Activated CD8-positive, alpha-beta T cell treated with anti-CD3 and anti-CD28 coated beads, Interleukin-2, amount 10 ng/mL, durations not matched to agents 7 days and 5 days (primary cell): ENCODE measurements around the gene GTF2A1L. TPM values are rescaled to one million over a fixed set of nuclear protein-coding genes. Genes with fewer than 3 reads are reported as not detected.

Experiments used
- ATAC-seq: fragments of 150-1000 bp; cut with Tn5 transposase; one replicate; pipeline ENCODE4 v1.10.0; 2021; ENCODE audit warnings: moderate library complexity
- CTCF ChIA-PET: fragments of 350-600 bp; sonication (Branson Sonifier 250); formaldehyde crosslinking; loops from one replicate; lab custom pipeline; 2021; ENCODE audit warnings: antibody characterized with exemption; lab: Charles Lee
- POLR2A ChIA-PET: fragments of 350-600 bp; sonication (Branson Sonifier 250); formaldehyde crosslinking; loops from one replicate; lab custom pipeline; 2021; ENCODE audit warnings: antibody characterized with exemption; lab: Charles Lee
- DNase-seq: peaks from one replicate; pipeline ENCODE4 v3.0.0-alpha.2; 2020
- H3K27ac Mint-ChIP-seq: one replicate; pipeline ENCODE4 v1.8.0; 2021; ENCODE audit warnings: mild to moderate bottlenecking, mixed read lengths
- H3K27me3 Mint-ChIP-seq: one replicate; pipeline ENCODE4 v1.8.0; 2021; ENCODE audit warnings: low read depth, mixed read lengths
- H3K36me3 Mint-ChIP-seq: one replicate; pipeline ENCODE4 v1.8.0; 2021; ENCODE audit warnings: low read depth, mixed read lengths
- H3K4me1 Mint-ChIP-seq: one replicate; pipeline ENCODE4 v1.8.0; 2021; ENCODE audit warnings: low read depth, mixed read lengths
- H3K4me3 Mint-ChIP-seq: one replicate; pipeline ENCODE4 v1.8.0; 2021; ENCODE audit warnings: mild to moderate bottlenecking, mixed read lengths
- H3K9me3 Mint-ChIP-seq: one replicate; pipeline ENCODE4 v1.8.0; 2022; ENCODE audit warnings: mixed read lengths; ENCODE audit not compliant: insufficient read depth
- total RNA-seq, 2 experiments: library from RNA; stranded (reverse); gene quantifications; one replicate each; pipeline ENCODE4 v1.2.3, GENCODE V29; 2021

GTF2A1L gene
- total RNA-seq, 2 experiments from 2014 or later = not detected

DNA sequence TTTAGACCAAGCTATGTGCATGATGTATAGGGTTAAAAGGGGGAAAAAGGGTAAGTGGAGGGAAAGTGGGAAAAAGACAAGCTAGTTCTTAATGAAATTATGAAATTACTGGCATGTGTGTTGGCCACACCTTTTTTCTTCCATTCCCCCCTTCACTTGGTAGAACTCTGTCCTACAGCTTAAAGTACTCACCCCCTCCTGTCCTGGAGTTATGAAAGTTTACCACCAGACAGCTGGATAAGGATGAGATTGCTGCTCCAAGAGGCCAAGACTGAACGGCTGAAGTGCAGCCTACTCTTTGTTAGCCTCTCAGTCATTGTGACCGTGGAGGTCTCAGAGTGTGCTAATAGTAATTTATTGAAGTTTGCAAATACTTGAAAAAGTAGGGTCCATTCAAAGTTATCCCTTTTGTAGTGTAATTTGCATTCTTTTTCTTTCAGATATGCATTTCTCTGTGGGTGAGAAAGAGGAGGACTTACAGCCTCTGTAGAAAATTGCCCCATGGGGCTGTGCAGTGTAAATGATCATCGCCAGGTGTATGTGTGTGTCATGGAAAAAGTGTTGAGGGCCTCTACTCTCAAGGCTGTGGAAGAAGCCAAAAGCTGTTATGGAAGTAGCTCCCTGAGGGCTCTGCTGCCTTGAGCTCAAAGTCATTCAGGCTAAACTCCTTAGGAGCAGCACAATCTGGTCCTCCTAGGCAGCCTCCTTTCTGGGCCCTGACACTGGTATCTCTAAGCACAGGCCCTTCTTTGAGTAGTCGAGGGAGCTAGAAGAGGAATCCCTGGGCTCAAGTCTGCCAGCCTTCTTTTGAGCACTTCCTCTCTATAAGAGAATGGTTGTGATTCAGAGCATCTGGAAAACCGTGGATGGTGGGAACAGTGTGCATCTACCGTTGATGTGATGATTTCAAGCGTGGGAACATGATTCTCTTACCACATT is 91.7 kb downstream of the GTF2A1L start:
- H3K4me3 Mint-ChIP-seq = no peak overlapping the region
- H3K9me3 Mint-ChIP-seq = no peaks in the 10 kb centered on the region
- no peaks in the 10 kb centered on the region for H3K36me3 Mint-ChIP-seq
- ATAC-seq = no peak
- DNase-seq = no peak
- no peaks in the 10 kb centered on the region for H3K4me1 Mint-ChIP-seq
- no peaks in the 10 kb centered on the region for H3K27me3 Mint-ChIP-seq
- ChIA-PET CTCF (no interaction called here), POLR2A (no interaction called here)
- no peak overlapping the region for H3K27ac Mint-ChIP-seq

DNA sequence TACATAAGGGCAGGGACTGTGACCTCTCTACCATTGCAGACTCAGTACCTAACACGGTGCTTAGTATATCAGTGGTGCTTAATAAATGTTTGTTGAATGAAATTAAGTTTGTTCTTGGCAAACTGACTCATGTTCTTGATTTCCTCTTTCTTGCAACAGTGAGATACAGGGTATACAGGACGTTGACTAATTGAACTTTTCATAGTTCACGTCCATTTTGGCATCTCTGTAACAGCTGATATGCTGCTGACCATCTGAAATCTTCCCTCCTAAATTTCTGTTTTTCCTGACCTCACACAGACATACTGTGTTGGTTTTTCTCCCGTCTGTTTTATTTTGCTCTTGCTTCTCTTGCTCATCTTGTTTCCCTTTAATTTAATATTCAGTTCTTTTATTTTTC is 93.7 kb downstream of the GTF2A1L start:
- ATAC-seq = no peak
- Mint-ChIP-seq H3K4me1 (no peaks in the 10 kb centered on the region), H3K4me3 (no peak overlapping the region), H3K9me3 (no peaks in the 10 kb centered on the region), H3K27ac (no peak overlapping the region), H3K36me3 (no peaks in the 10 kb centered on the region), H3K27me3 (peaks cover 2% of the 10 kb centered on the region)
- POLR2A ChIA-PET = no interaction called here
- CTCF ChIA-PET = no interaction called here
- no peak for DNase-seq

DNA sequence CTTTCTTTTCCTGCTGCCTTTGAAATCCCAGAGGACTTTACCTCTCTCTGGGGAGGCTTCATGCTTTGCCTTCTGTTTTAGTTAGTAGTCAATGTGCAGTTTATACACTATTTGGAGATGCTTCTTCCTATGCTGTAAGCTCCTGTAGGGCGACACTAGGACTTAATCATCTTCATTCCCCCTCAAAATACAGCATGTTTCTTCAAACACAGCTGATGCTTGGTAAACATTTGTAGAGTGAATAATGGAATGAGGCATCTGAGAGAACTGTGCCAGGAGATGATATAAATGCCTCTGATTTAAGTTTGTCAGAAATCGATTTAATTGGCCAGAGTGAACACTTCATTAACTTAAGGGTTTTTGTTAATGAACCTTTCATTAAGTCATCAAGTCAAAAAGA is 94.5 kb downstream of the GTF2A1L start:
- no peak for ATAC-seq
- no peak overlapping the region for H3K4me3 Mint-ChIP-seq
- ChIA-PET CTCF (no interaction called here), POLR2A (no interaction called here)
- no peaks in the 10 kb centered on the region for H3K4me1 Mint-ChIP-seq
- H3K27me3 Mint-ChIP-seq = peaks cover 5% of the 10 kb centered on the region
- H3K9me3 Mint-ChIP-seq = no peaks in the 10 kb centered on the region
- no peaks in the 10 kb centered on the region for H3K36me3 Mint-ChIP-seq
- DNase-seq = no peak
- no peak overlapping the region for H3K27ac Mint-ChIP-seq

DNA sequence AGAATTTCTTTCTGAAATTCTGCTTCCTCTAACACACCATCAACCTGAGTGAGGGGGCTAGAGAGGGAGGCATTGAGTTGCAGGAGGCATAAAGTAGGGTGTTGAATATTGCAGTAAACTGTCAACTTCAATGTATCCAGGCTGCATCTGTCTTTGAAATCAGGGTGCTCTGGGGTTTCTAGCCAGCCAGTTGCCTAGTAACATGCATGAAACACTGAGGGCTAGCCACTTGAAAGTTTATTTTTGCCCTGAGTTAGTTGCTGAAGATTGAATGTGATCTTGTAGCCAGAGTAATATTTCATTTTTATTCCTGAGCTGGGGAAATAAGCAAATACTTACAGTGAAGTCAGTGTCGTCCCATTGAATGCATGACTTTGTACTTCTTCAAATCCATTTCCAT is 96.0 kb downstream of the GTF2A1L start:
- Mint-ChIP-seq H3K4me3 (no peak overlapping the region), H3K36me3 (no peaks in the 10 kb centered on the region), H3K27ac (no peak overlapping the region), H3K9me3 (no peaks in the 10 kb centered on the region), H3K4me1 (no peaks in the 10 kb centered on the region), H3K27me3 (peaks cover 5% of the 10 kb centered on the region)
- no peak for ATAC-seq
- ChIA-PET POLR2A (no interaction called here), CTCF (no interaction called here)
- no peak for DNase-seq

DNA sequence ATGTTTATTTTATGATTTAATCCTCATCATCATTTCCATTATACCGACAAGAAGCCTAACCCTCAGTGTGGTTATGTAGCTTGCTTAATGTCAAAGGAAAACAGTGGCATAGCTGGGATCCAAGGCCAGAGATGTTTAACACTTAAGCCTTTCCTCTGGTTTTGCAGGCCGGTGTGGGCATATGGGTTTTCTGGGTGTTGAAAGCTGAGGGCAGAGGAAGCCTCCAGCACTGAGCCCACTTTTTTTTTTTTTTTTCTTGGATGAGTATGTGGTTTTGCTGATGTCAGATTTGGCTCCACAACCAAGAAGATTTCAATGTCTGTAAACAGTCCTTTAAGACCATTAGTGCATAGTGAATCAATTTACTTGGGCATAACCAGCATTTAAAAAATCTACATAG is 96.6 kb downstream of the GTF2A1L start:
- Mint-ChIP-seq H3K27ac (no peak overlapping the region), H3K27me3 (peaks cover 5% of the 10 kb centered on the region), H3K9me3 (no peaks in the 10 kb centered on the region), H3K4me1 (no peaks in the 10 kb centered on the region), H3K36me3 (no peaks in the 10 kb centered on the region), H3K4me3 (no peak overlapping the region)
- CTCF ChIA-PET = no interaction called here
- POLR2A ChIA-PET = no interaction called here
- DNase-seq (no peak), ATAC-seq (no peak)

DNA sequence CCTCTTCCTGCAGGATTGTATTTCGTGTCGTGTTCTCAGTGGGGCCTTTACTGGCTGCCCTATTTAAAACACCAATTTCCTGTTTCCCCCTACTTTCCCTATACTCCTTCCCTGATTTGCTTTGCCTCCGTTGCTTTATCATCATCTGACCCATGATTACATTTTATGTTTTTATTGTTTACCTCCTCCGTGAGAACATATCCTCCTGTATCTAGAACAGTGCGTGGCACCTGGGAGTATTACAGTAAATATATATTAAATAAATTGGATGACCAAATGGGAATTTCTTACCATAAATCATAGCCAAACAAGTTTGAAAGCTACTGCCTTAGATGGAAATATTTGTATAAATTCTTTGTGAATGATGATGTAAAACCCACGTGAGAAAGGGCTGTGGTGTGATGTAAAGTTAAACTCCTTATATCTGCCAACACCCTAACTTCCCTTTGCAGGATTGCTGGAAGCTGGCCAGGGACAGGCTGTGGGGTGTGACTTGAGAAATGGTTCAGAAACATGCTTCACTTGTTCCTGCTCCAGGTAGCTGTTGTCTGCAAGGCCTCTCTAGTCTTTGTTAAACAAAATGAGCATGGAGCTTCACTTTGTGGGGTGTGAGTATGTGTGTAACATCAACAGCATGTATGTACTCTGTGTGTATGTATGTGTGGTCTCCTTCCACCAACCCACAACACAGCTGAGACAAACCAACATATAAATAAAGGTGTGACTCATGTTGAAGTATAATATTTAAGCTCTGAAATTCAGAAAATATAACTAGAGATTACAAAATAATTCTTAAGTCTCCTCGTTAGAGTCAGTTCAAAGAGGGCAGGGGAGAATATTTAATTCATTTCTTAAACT is 97.6 kb downstream of the GTF2A1L start:
- ChIA-PET POLR2A (no interaction called here), CTCF (no interaction called here)
- Mint-ChIP-seq H3K4me1 (no peaks in the 10 kb centered on the region), H3K4me3 (no peak overlapping the region), H3K9me3 (no peaks in the 10 kb centered on the region), H3K36me3 (no peaks in the 10 kb centered on the region), H3K27me3 (peaks cover 5% of the 10 kb centered on the region), H3K27ac (no peak overlapping the region)
- DNase-seq = no peak
- ATAC-seq = no peak

DNA sequence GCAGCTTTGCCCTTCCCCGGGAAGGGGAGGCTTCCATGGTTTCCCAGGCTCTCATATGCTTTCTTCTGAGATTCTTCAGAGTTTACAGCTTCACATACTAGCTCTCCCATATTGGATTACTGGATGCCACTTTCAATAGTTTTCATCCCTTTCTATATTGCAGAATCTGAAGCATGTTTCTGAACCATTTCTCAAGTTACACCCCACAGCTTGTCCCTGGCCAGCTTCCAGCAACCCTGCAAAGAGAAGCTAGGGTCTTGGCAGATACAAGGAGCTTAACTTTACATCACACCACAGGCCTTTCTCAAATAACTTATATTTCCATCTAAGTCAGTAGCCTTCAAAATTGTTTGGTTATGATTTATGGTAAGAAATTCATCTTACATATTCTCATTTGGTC is 98.3 kb downstream of the GTF2A1L start:
- CTCF ChIA-PET = no interaction called here
- Mint-ChIP-seq H3K4me3 (no peak overlapping the region), H3K27me3 (peaks cover 5% of the 10 kb centered on the region), H3K36me3 (no peaks in the 10 kb centered on the region), H3K27ac (no peak overlapping the region), H3K9me3 (no peaks in the 10 kb centered on the region), H3K4me1 (no peaks in the 10 kb centered on the region)
- no peak for DNase-seq
- ATAC-seq = no peak
- POLR2A ChIA-PET = no interaction called here

DNA sequence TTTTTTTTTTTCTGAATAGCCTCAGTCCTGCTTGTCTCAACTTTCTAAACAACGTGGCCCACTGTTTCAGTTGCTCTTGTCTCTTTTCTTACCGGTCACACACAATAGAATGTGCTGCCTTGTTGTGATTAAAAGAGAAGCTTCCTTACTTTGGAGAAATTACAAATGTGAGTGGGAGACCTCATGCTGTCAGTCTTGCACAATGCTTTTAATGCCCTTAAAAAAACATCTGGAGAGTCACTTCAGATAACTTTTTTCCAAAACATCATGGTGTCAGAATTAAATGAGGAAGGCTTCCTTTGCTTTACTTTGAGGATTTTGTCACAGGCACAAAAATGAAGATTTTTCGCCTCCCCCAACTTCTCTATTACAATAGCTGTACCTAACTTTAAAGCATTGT is 100.2 kb downstream of the GTF2A1L start:
- CTCF ChIA-PET = no interaction called here
- ATAC-seq (no peak), DNase-seq (no peak)
- POLR2A ChIA-PET = no interaction called here
- H3K27ac Mint-ChIP-seq = no peak overlapping the region
- no peak overlapping the region for H3K4me3 Mint-ChIP-seq
- no peaks in the 10 kb centered on the region for H3K36me3 Mint-ChIP-seq
- H3K27me3 Mint-ChIP-seq = peaks cover 5% of the 10 kb centered on the region
- no peaks in the 10 kb centered on the region for H3K4me1 Mint-ChIP-seq
- H3K9me3 Mint-ChIP-seq = no peaks in the 10 kb centered on the region

DNA sequence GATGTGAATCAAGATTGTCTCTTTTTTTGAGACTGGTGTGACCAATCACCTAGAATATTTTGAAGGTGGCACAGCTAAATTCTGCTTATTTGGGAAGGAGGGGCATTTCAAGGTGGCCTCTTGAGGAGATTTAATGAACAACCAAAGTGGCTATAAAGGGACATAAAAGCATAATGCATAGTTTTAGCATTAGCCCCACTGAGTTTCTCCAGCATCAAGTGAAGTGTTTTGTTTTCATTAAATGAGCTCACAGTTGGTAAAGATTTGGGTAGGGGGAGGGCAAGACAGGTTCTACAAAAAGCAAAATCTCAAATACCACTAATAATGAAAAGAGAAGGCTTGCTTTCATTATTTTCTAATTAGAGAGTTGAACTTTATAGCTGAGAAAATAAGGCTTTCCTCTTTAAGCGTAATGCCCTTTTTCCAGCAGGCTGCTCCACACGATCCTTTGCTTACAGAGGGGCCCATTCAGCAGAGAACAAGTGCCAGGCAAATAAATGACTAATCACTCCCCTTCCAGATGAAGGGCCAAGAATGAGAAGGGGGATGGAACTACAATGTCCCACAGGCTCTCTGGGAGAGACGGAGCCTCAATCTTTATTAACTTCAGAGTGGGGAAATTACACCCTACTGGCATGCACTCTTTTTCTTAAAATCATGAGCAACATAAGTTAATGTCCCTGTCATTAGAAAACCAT is 102.0 kb downstream of the GTF2A1L start:
- peaks cover 4% of the 10 kb centered on the region for H3K27me3 Mint-ChIP-seq
- H3K36me3 Mint-ChIP-seq = no peaks in the 10 kb centered on the region
- no peak overlapping the region for H3K27ac Mint-ChIP-seq
- no peak for ATAC-seq
- H3K4me1 Mint-ChIP-seq = no peaks in the 10 kb centered on the region
- H3K4me3 Mint-ChIP-seq = no peak overlapping the region
- H3K9me3 Mint-ChIP-seq = no peaks in the 10 kb centered on the region
- ChIA-PET POLR2A (no interaction called here), CTCF (no interaction called here)
- DNase-seq = no peak

DNA sequence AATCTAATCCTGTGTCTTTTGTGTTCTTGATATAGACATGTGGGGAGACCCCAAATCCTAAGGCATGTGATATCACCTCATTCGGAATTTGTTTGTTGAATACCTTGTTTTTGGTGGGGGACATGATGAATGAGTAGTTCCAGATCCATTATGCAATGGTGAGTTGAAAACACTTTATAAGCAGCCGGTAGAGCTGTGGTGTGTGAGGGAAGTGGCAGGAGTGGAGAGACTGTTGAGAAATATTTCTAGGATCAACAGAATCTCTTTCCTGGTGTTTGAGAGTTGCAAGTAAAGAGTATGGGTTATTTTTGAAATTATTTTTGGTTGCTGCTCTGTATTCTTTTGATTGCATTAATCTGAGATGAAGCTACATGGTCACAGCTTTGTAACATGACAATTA is 103.5 kb downstream of the GTF2A1L start:
- CTCF ChIA-PET = no interaction called here
- H3K27ac Mint-ChIP-seq = no peak overlapping the region
- no peaks in the 10 kb centered on the region for H3K4me1 Mint-ChIP-seq
- H3K27me3 Mint-ChIP-seq = peaks cover 3% of the 10 kb centered on the region
- DNase-seq = no peak
- no peaks in the 10 kb centered on the region for H3K36me3 Mint-ChIP-seq
- H3K4me3 Mint-ChIP-seq = no peak overlapping the region
- POLR2A ChIA-PET = no interaction called here
- no peak for ATAC-seq
- no peaks in the 10 kb centered on the region for H3K9me3 Mint-ChIP-seq

DNA sequence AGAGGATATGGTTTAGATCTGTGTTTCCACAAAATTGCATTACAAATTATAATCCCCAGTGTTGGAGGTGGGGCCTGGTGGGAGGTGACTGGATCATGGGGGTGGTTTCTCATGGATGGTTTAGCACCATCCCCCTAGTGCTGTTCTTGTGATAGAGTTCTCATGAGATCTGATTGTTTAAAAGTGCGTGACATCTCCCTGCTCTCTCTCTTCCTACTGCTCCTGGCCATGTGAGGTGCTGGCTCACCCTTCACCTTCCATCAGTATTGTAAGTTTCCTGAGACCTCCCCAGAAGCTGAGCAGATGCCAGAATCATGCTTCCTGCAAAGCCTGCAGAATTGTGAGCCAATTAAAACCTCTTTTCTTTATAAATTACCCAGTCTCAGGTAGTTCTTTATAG is 104.7 kb downstream of the GTF2A1L start:
- H3K27me3 Mint-ChIP-seq = no peaks in the 10 kb centered on the region
- no peak overlapping the region for H3K27ac Mint-ChIP-seq
- no peaks in the 10 kb centered on the region for H3K9me3 Mint-ChIP-seq
- H3K36me3 Mint-ChIP-seq = no peaks in the 10 kb centered on the region
- ATAC-seq (no peak), DNase-seq (no peak)
- no peaks in the 10 kb centered on the region for H3K4me1 Mint-ChIP-seq
- ChIA-PET POLR2A (no interaction called here), CTCF (no interaction called here)
- no peak overlapping the region for H3K4me3 Mint-ChIP-seq

DNA sequence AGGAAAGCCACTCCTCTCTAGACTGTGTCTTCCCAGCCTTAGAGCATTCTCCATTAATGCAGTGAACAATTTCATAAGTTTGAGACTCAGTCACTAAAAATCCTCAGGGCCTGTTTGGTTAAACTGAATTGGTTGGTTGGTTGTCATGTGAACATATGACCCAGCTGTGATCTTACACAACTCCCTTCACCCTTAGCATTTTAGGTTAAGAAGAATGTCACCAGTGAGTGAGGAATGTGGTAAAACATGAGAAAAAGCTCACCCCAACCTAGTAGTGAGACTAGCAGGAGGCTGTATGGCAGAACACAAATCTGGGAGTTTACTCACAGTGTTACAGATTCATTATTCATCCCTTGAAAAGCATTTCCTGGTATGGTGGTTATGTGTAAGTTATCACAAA is 105.5 kb downstream of the GTF2A1L start:
- no peak for ATAC-seq
- POLR2A ChIA-PET = no interaction called here
- Mint-ChIP-seq H3K4me1 (no peaks in the 10 kb centered on the region), H3K27me3 (no peaks in the 10 kb centered on the region), H3K4me3 (no peak overlapping the region), H3K36me3 (no peaks in the 10 kb centered on the region), H3K27ac (no peak overlapping the region), H3K9me3 (no peaks in the 10 kb centered on the region)
- CTCF ChIA-PET = no interaction called here
- DNase-seq = no peak
